HG03159 (cell line): ENCODE data around the gene ARMC5.

Experiments used
- ATAC-seq: cut with Tn5 transposase; IDR thresholded peaks from one replicate; pipeline ENCODE4 v1.9.1; 2021; ENCODE audit warnings: mild to moderate bottlenecking, moderate library complexity; ENCODE audit not compliant: unreplicated experiment

Gene ARMC5

GRCh38 chr16:31461201-31461920, 2.1 kb downstream of the ARMC5 start:
- ATAC-seq = no peak

- ATAC-seq = no peak
These were observed 2.9 kb downstream of the ARMC5 start for GRCh38 chr16:31461921-31462804.

- no peak for ATAC-seq
These were observed 5.1 kb downstream of the ARMC5 start for GRCh38 chr16:31464348-31464769.

- no peak for ATAC-seq
These were observed 5.5 kb downstream of the ARMC5 start for GRCh38 chr16:31464781-31465260.

- ATAC-seq = no peak
These were observed 6.6 kb downstream of the ARMC5 start for GRCh38 chr16:31465788-31466370.

GRCh38 chr16:31466381-31466841, 7.1 kb downstream of the ARMC5 start:
- ATAC-seq = no peak

GRCh38 chr16:31467151-31467773, 8.0 kb downstream of the ARMC5 start:
- ATAC-seq = peak; percentile 49

GRCh38 chr16:31467858-31468257, 8.6 kb downstream of the ARMC5 start:
- no peak for ATAC-seq

GRCh38 chr16:31470615-31471014, 11.3 kb downstream of the ARMC5 start:
- ATAC-seq = no peak

GRCh38 chr16:31471241-31471874, 12.1 kb downstream of the ARMC5 start:
- ATAC-seq = no peak

- no peak for ATAC-seq
These were observed 12.8 kb downstream of the ARMC5 start, which contains the start of gene TGFB1I1 for GRCh38 chr16:31471875-31472708. TGFB1I1 (plus strand) TSS chr16:31472152; CDS start chr16:31472189, 37 bp downstream.

- no peak for ATAC-seq
These were observed 13.5 kb downstream of the ARMC5 start for GRCh38 chr16:31472709-31473203.

- no peak for ATAC-seq
These were observed 14.1 kb downstream of the ARMC5 start for GRCh38 chr16:31473264-31473984.

GRCh38 chr16:31474173-31474714, 14.9 kb downstream of the ARMC5 start:
- no peak for ATAC-seq

GRCh38 chr16:31474773-31475738, 15.8 kb downstream of the ARMC5 start:
- ATAC-seq = no peak

- no peak for ATAC-seq
These were observed 16.6 kb downstream of the ARMC5 start for GRCh38 chr16:31475946-31476302.
